ENCODE measurements around the gene EIF5B.
"Not testable (repeated sequence)": the region's sequence is repeated elsewhere in the genome, so short reads cannot be mapped to it uniquely, and the experiment has no call there.

EIF5B gene

GRCh38 chr2:99368854-99369253, 31.7 kb downstream of the EIF5B start:
- H3K4me3 ChIP-seq (ENCODE audit: low read depth in 1 of 2, low read length in 2 of 2); H3K27me3 ChIP-seq (ENCODE audit: control insufficient read depth in 1 of 2, insufficient read depth in 2 of 2, low read length in 2 of 2); H3K27ac ChIP-seq (ENCODE audit: low read depth, low read length); H3K9ac ChIP-seq (ENCODE audit: low read depth in 1 of 2, low read length in 2 of 2); H3K9me3 ChIP-seq (ENCODE audit: control insufficient read depth in 1 of 2, low read length in 2 of 2); H3K4me1 ChIP-seq (ENCODE audit: control insufficient read depth in 1 of 2, insufficient read depth in 2 of 2, low read length in 2 of 2): not testable (repeated sequence)
- peaks cover 31 to 69% of the 10 kb centered on the region in 2 donors for H3K36me3 ChIP-seq (ENCODE audit: control insufficient read depth in 1 of 2, insufficient read depth in 2 of 2, low read length in 2 of 2)

- Histone ChIP-seq H3K27me3 (ENCODE audit: control insufficient read depth in 1 of 2, insufficient read depth in 2 of 2, low read length in 2 of 2) (no peaks in the 10 kb centered on the region), H3K4me3 (ENCODE audit: low read depth in 1 of 2, low read length in 2 of 2) (no peak overlapping the region), H3K9me3 (ENCODE audit: control insufficient read depth in 1 of 2, low read length in 2 of 2) (no peaks in the 10 kb centered on the region), H3K9ac (ENCODE audit: low read depth in 1 of 2, low read length in 2 of 2) (no peak overlapping the region), H3K4me1 (ENCODE audit: control insufficient read depth in 1 of 2, insufficient read depth in 2 of 2, low read length in 2 of 2) (no peaks in the 10 kb centered on the region), H3K36me3 (ENCODE audit: control insufficient read depth in 1 of 2, insufficient read depth in 2 of 2, low read length in 2 of 2) (peaks cover 11 to 60% of the 10 kb centered on the region in 2 donors), H3K27ac (ENCODE audit: low read depth, low read length) (no peak overlapping the region)
Measured at GRCh38 chr2:99373144-99373543, 36.0 kb downstream of the EIF5B start.

GRCh38 chr2:99374747-99375146, 37.6 kb downstream of the EIF5B start:
- no peaks in the 10 kb centered on the region for H3K4me1 ChIP-seq (ENCODE audit: control insufficient read depth in 1 of 2, insufficient read depth in 2 of 2, low read length in 2 of 2)
- H3K9me3 ChIP-seq (ENCODE audit: control insufficient read depth in 1 of 2, low read length in 2 of 2): no peaks in the 10 kb centered on the region
- H3K36me3 ChIP-seq (ENCODE audit: control insufficient read depth in 1 of 2, insufficient read depth in 2 of 2, low read length in 2 of 2): peaks cover 12 to 58% of the 10 kb centered on the region in 2 donors
- H3K4me3 ChIP-seq (ENCODE audit: low read depth in 1 of 2, low read length in 2 of 2): no peak overlapping the region
- no peak overlapping the region for H3K9ac ChIP-seq (ENCODE audit: low read depth in 1 of 2, low read length in 2 of 2)
- H3K27me3 ChIP-seq (ENCODE audit: control insufficient read depth in 1 of 2, insufficient read depth in 2 of 2, low read length in 2 of 2): no peaks in the 10 kb centered on the region
- no peak overlapping the region for H3K27ac ChIP-seq (ENCODE audit: low read depth, low read length)

- H3K4me3 ChIP-seq (ENCODE audit: low read depth in 1 of 2, low read length in 2 of 2): no peak overlapping the region
- H3K36me3 ChIP-seq (ENCODE audit: control insufficient read depth in 1 of 2, insufficient read depth in 2 of 2, low read length in 2 of 2): peaks cover 18 to 63% of the 10 kb centered on the region in 2 donors
- H3K9me3 ChIP-seq (ENCODE audit: control insufficient read depth in 1 of 2, low read length in 2 of 2): no peaks in the 10 kb centered on the region
- H3K27ac ChIP-seq (ENCODE audit: low read depth, low read length): no peak overlapping the region
- no peak overlapping the region for H3K9ac ChIP-seq (ENCODE audit: low read depth in 1 of 2, low read length in 2 of 2)
- H3K27me3 ChIP-seq (ENCODE audit: control insufficient read depth in 1 of 2, insufficient read depth in 2 of 2, low read length in 2 of 2): no peaks in the 10 kb centered on the region
- H3K4me1 ChIP-seq (ENCODE audit: control insufficient read depth in 1 of 2, insufficient read depth in 2 of 2, low read length in 2 of 2): peaks cover 0 to 8% of the 10 kb centered on the region in 2 donors
Measured at GRCh38 chr2:99376254-99376864, 39.2 kb downstream of the EIF5B start.

GRCh38 chr2:99377879-99378278, 40.7 kb downstream of the EIF5B start:
- Histone ChIP-seq H3K36me3 (ENCODE audit: control insufficient read depth in 1 of 2, insufficient read depth in 2 of 2, low read length in 2 of 2) (peaks cover 22 to 53% of the 10 kb centered on the region in 2 donors), H3K9me3 (ENCODE audit: control insufficient read depth in 1 of 2, low read length in 2 of 2) (no peaks in the 10 kb centered on the region), H3K27ac (ENCODE audit: low read depth, low read length) (no peak overlapping the region), H3K9ac (ENCODE audit: low read depth in 1 of 2, low read length in 2 of 2) (no peak overlapping the region), H3K27me3 (ENCODE audit: control insufficient read depth in 1 of 2, insufficient read depth in 2 of 2, low read length in 2 of 2) (no peaks in the 10 kb centered on the region), H3K4me1 (ENCODE audit: control insufficient read depth in 1 of 2, insufficient read depth in 2 of 2, low read length in 2 of 2) (peaks cover 0 to 13% of the 10 kb centered on the region in 2 donors), H3K4me3 (ENCODE audit: low read depth in 1 of 2, low read length in 2 of 2) (no peak overlapping the region)

GRCh38 chr2:99380376-99381010, 43.3 kb downstream of the EIF5B start:
- Histone ChIP-seq H3K4me3 (ENCODE audit: low read depth in 1 of 2, low read length in 2 of 2) (no peak overlapping the region), H3K9ac (ENCODE audit: low read depth in 1 of 2, low read length in 2 of 2) (no peak overlapping the region), H3K36me3 (ENCODE audit: control insufficient read depth in 1 of 2, insufficient read depth in 2 of 2, low read length in 2 of 2) (peaks cover 18 to 55% of the 10 kb centered on the region in 2 donors), H3K27me3 (ENCODE audit: control insufficient read depth in 1 of 2, insufficient read depth in 2 of 2, low read length in 2 of 2) (no peaks in the 10 kb centered on the region), H3K27ac (ENCODE audit: low read depth, low read length) (no peak overlapping the region), H3K4me1 (ENCODE audit: control insufficient read depth in 1 of 2, insufficient read depth in 2 of 2, low read length in 2 of 2) (peaks cover 0 to 13% of the 10 kb centered on the region in 2 donors), H3K9me3 (ENCODE audit: control insufficient read depth in 1 of 2, low read length in 2 of 2) (no peaks in the 10 kb centered on the region)

GRCh38 chr2:99382143-99382542, 45.0 kb downstream of the EIF5B start:
- no peaks in the 10 kb centered on the region for H3K9me3 ChIP-seq (ENCODE audit: control insufficient read depth in 1 of 2, low read length in 2 of 2)
- H3K4me1 ChIP-seq (ENCODE audit: control insufficient read depth in 1 of 2, insufficient read depth in 2 of 2, low read length in 2 of 2): peaks cover 0 to 13% of the 10 kb centered on the region in 2 donors
- H3K9ac ChIP-seq (ENCODE audit: low read depth in 1 of 2, low read length in 2 of 2): no peak overlapping the region
- H3K27ac ChIP-seq (ENCODE audit: low read depth, low read length): no peak overlapping the region
- peaks cover 19 to 45% of the 10 kb centered on the region in 2 donors for H3K36me3 ChIP-seq (ENCODE audit: control insufficient read depth in 1 of 2, insufficient read depth in 2 of 2, low read length in 2 of 2)
- H3K27me3 ChIP-seq (ENCODE audit: control insufficient read depth in 1 of 2, insufficient read depth in 2 of 2, low read length in 2 of 2): no peaks in the 10 kb centered on the region
- H3K4me3 ChIP-seq (ENCODE audit: low read depth in 1 of 2, low read length in 2 of 2): no peak overlapping the region

GRCh38 chr2:99386011-99386410, 48.8 kb downstream of the EIF5B start:
- Histone ChIP-seq H3K9ac (ENCODE audit: low read depth in 1 of 2, low read length in 2 of 2) (no peak overlapping the region), H3K27me3 (ENCODE audit: control insufficient read depth in 1 of 2, insufficient read depth in 2 of 2, low read length in 2 of 2) (no peaks in the 10 kb centered on the region), H3K36me3 (ENCODE audit: control insufficient read depth in 1 of 2, insufficient read depth in 2 of 2, low read length in 2 of 2) (peaks cover 15 to 27% of the 10 kb centered on the region in 2 donors), H3K4me1 (ENCODE audit: control insufficient read depth in 1 of 2, insufficient read depth in 2 of 2, low read length in 2 of 2) (peaks cover 0 to 5% of the 10 kb centered on the region in 2 donors), H3K9me3 (ENCODE audit: control insufficient read depth in 1 of 2, low read length in 2 of 2) (no peaks in the 10 kb centered on the region), H3K27ac (ENCODE audit: low read depth, low read length) (no peak overlapping the region), H3K4me3 (ENCODE audit: low read depth in 1 of 2, low read length in 2 of 2) (no peak overlapping the region)

GRCh38 chr2:99388892-99389291, 51.7 kb downstream of the EIF5B start:
- no peaks in the 10 kb centered on the region for H3K27me3 ChIP-seq (ENCODE audit: control insufficient read depth in 1 of 2, insufficient read depth in 2 of 2, low read length in 2 of 2)
- no peaks in the 10 kb centered on the region for H3K4me1 ChIP-seq (ENCODE audit: control insufficient read depth in 1 of 2, insufficient read depth in 2 of 2, low read length in 2 of 2)
- no peak overlapping the region for H3K9ac ChIP-seq (ENCODE audit: low read depth in 1 of 2, low read length in 2 of 2)
- H3K27ac ChIP-seq (ENCODE audit: low read depth, low read length): no peak overlapping the region
- H3K9me3 ChIP-seq (ENCODE audit: control insufficient read depth in 1 of 2, low read length in 2 of 2): no peaks in the 10 kb centered on the region
- peaks cover 12 to 36% of the 10 kb centered on the region in 2 donors for H3K36me3 ChIP-seq (ENCODE audit: control insufficient read depth in 1 of 2, insufficient read depth in 2 of 2, low read length in 2 of 2)
- no peak overlapping the region for H3K4me3 ChIP-seq (ENCODE audit: low read depth in 1 of 2, low read length in 2 of 2)

- Histone ChIP-seq H3K36me3 (ENCODE audit: control insufficient read depth in 1 of 2, insufficient read depth in 2 of 2, low read length in 2 of 2) (peaks cover 15 to 37% of the 10 kb centered on the region in 2 donors), H3K27ac (ENCODE audit: low read depth, low read length) (no peak overlapping the region), H3K27me3 (ENCODE audit: control insufficient read depth in 1 of 2, insufficient read depth in 2 of 2, low read length in 2 of 2) (no peaks in the 10 kb centered on the region)
Measured at GRCh38 chr2:99389371-99389770, 52.2 kb downstream of the EIF5B start.

More at GRCh38 chr2:99389371-99389770, 52.2 kb downstream of the EIF5B start:
- no peak overlapping the region for H3K9ac ChIP-seq (ENCODE audit: low read depth in 1 of 2, low read length in 2 of 2)
- H3K4me3 ChIP-seq (ENCODE audit: low read depth in 1 of 2, low read length in 2 of 2): no peak overlapping the region
- no peaks in the 10 kb centered on the region for H3K4me1 ChIP-seq (ENCODE audit: control insufficient read depth in 1 of 2, insufficient read depth in 2 of 2, low read length in 2 of 2)
- H3K9me3 ChIP-seq (ENCODE audit: control insufficient read depth in 1 of 2, low read length in 2 of 2): no peaks in the 10 kb centered on the region
